K562 (cell line): ENCODE measurements around the gene AMBP. TPM values are rescaled to one million over a fixed set of nuclear protein-coding genes. Genes with fewer than 3 reads are reported as not detected.

ENCODE experiments used
- ATAC-seq: fragments of 200-7000 bp; cut with Tn5 transposase; 3 replicates; pipeline ENCODE4 v1.9.1; 2020; ENCODE audit warnings: moderate library complexity
- BruUV-seq: library from RNA; stranded (reverse); fragments of 400-500 nt; replicated peaks from 2 replicates; lab custom pipeline; 2021; lab: Mats Ljungman, UMichigan
- CTCF ChIA-PET: fragments of 300-600 bp; formaldehyde crosslinking; extraction: SDS; loops from one replicate; lab custom pipeline; 2021; ENCODE audit warnings: low intra/inter-chr PET ratio; lab: Yijun Ruan, JAX
- POLR2A ChIA-PET: fragments of 300-600, 350-650 bp; sonication (Branson Sonifier 250); formaldehyde crosslinking; extraction: SDS; loops from one replicate; lab custom pipeline; 2021; ENCODE audit warnings: antibody characterized with exemption, inconsistent platforms; lab: Yijun Ruan, JAX
- DNase-seq, 4 experiments: peaks; one replicate each; pipeline versions ENCODE4 v3.0.0 to v3.0.0-alpha.2; 2011 to 2018; ENCODE audit warnings: low spot score in 3 of 4, mixed read lengths in 3 of 4; ENCODE audit errors: extremely low read depth in 1 of 4
- FAIRE-seq: peaks from 2 replicates; lab custom pipeline; 2011; peaks lifted over from hg19 to GRCh38; lab: Jason Lieb, UNC
- H2AFZ ChIP-seq: 2 replicates; pipeline ENCODE4 v1.6.0; 2011; ENCODE audit warnings: low read depth, low read length, control low read depth, inconsistent platforms
- H3K27ac ChIP-seq: fragments of 200-600 bp; 3 replicates; pipeline ENCODE4 v1.8.0; 2011; ENCODE audit warnings: low read depth, mild to moderate bottlenecking, control low read depth, inconsistent platforms, low read length, moderate library complexity, mixed read lengths; ENCODE audit errors: extremely low read depth
- H3K27me3 ChIP-seq, 2 experiments: fragments of 300-600 bp in 1 of 2; 2 replicates in 1 of 2; 3 replicates in 1 of 2; pipeline versions ENCODE4 v1.6.0 to v1.8.0; 2011; ENCODE audit warnings: inconsistent platforms in 2 of 2, low read length in 2 of 2, mild to moderate bottlenecking in 1 of 2, mixed read lengths in 1 of 2, moderate library complexity in 1 of 2; ENCODE audit not compliant: control insufficient read depth in 2 of 2, insufficient read depth in 2 of 2
- H3K36me3 ChIP-seq: fragments of 300-600 bp; 3 replicates; pipeline ENCODE4 v1.8.0; 2011; ENCODE audit warnings: mild to moderate bottlenecking, low read length, inconsistent platforms; ENCODE audit not compliant: control insufficient read depth, insufficient read depth
- H3K4me1 ChIP-seq, 2 experiments: fragments of 200-600 bp in 1 of 2; replicated peaks in 1 of 2; 2 replicates in 1 of 2; 3 replicates in 1 of 2; pipeline versions ENCODE4 v1.5.1 to v1.8.0; 2011; ENCODE audit warnings: inconsistent platforms in 2 of 2, low read length in 2 of 2, mild to moderate bottlenecking in 1 of 2, mixed read lengths in 1 of 2, moderate library complexity in 1 of 2; ENCODE audit not compliant: control insufficient read depth in 2 of 2, insufficient read depth in 2 of 2
- H3K4me2 ChIP-seq: 2 replicates; pipeline ENCODE4 v1.6.1; 2011; ENCODE audit warnings: low read length, control low read depth, inconsistent platforms, mixed read lengths; ENCODE audit not compliant: insufficient read depth
- H3K4me3 ChIP-seq: fragments of 200-600 bp; sonication (generic), shearing (Covaris generic); 2 replicates; pipeline ENCODE4 v1.5.1; 2016; ENCODE audit warnings: control low read depth, inconsistent platforms
- H3K79me2 ChIP-seq: fragments of 200-600 bp; 3 replicates; pipeline ENCODE4 v1.8.0; 2011; ENCODE audit warnings: low read length, inconsistent platforms; ENCODE audit not compliant: control insufficient read depth, insufficient read depth
- H3K9ac ChIP-seq, 2 experiments: 2 replicates each; pipeline versions ENCODE4 v1.6.0 to v1.6.1; 2011; ENCODE audit warnings: low read depth in 2 of 2, low read length in 2 of 2, control low read depth in 1 of 2, inconsistent platforms in 1 of 2, mild to moderate bottlenecking in 1 of 2, mixed read lengths in 1 of 2; ENCODE audit not compliant: insufficient read depth in 1 of 2
- H3K9me1 ChIP-seq: one replicate; pipeline ENCODE4 v1.6.0; 2011; ENCODE audit warnings: inconsistent platforms, mild to moderate bottlenecking, low read length, moderate library complexity; ENCODE audit not compliant: control insufficient read depth, insufficient read depth
- H3K9me3 ChIP-seq: replicated peaks from 2 replicates; pipeline ENCODE4 v1.5.1; 2011; ENCODE audit warnings: low read depth, low read length, inconsistent platforms; ENCODE audit not compliant: control insufficient read depth, insufficient read depth
- H4K20me1 ChIP-seq: replicated peaks from 2 replicates; pipeline ENCODE4 v1.6.1; 2011; ENCODE audit warnings: low read length, inconsistent platforms, mixed read lengths; ENCODE audit not compliant: control insufficient read depth, insufficient read depth
- ASH1L ChIP-seq: fragments of 450-650 bp; IDR thresholded peaks from 2 replicates; pipeline ENCODE4 v1.6.1; 2018; ENCODE audit warnings: borderline replicate concordance, mild to moderate bottlenecking, low read depth; ENCODE audit not compliant: partially characterized antibody
- E2F8 ChIP-seq: fragments of 450-650 bp; IDR thresholded peaks from 2 replicates; pipeline ENCODE4 v1.7.1; 2018; ENCODE audit warnings: mild to moderate bottlenecking, low read depth; ENCODE audit not compliant: partially characterized antibody
- HOXB6 ChIP-seq: fragments of 250-450 bp; sonication (Bioruptor Pico); IDR thresholded peaks from 2 replicates; pipeline ENCODE4 v1.5.1; 2022; ENCODE audit warnings: mild to moderate bottlenecking, borderline replicate concordance
- NR2C1 ChIP-seq, 2 experiments: fragments of 450-650 bp; IDR thresholded peaks; 2 replicates each; pipeline ENCODE4 v1.6.1; 2017; ENCODE audit warnings: mild to moderate bottlenecking in 2 of 2, antibody characterized with exemption in 1 of 2, inconsistent platforms in 1 of 2, missing compliant biosample characterization in 1 of 2, missing genetic modification characterization in 1 of 2
- RBM14 ChIP-seq: fragments of 200-400 bp; formaldehyde crosslinking; IDR thresholded peaks from 2 replicates; pipeline ENCODE4 v1.6.1; 2018; ENCODE audit warnings: low read depth, mild to moderate bottlenecking, low read length, moderate library complexity, borderline replicate concordance; ENCODE audit not compliant: insufficient read depth
- RFX5 ChIP-seq: IDR thresholded peaks from 2 replicates; pipeline ENCODE4 v1.6.1; 2011; ENCODE audit warnings: low read depth, mild to moderate bottlenecking, improper control_type of control experiment, low read length
- SRSF1 ChIP-seq: fragments of 200-400 bp; formaldehyde crosslinking; IDR thresholded peaks from 2 replicates; pipeline ENCODE4 v1.6.1; 2017; ENCODE audit warnings: mild to moderate bottlenecking, low read depth, low read length, moderate library complexity
- ZBTB2 ChIP-seq: fragments of 450-650 bp; IDR thresholded peaks from 2 replicates; pipeline ENCODE4 v1.6.1; 2016; ENCODE audit warnings: antibody characterized with exemption
- ZNF232 ChIP-seq: sonication (generic); formaldehyde crosslinking; IDR thresholded peaks from 2 replicates; pipeline ENCODE4 v1.8.0; 2022; ENCODE audit warnings: mild to moderate bottlenecking, missing genetic modification reagents
- ZNF445 ChIP-seq: fragments of 250-450 bp; sonication (Bioruptor Pico); IDR thresholded peaks from 2 replicates; pipeline ENCODE4 v1.4.0; 2020; ENCODE audit warnings: low read depth, mild to moderate bottlenecking, moderate library complexity
- WGBS: fragments of 100-300 bp; shearing (Covaris generic); methylation state at CpG from one replicate; pipeline ENCODE4 v1.1.6; 2016; ENCODE audit warnings: low coverage, mixed read lengths; ENCODE audit not compliant: insufficient coverage; ENCODE audit errors: missing lambda C conversion rate; 5-methylcytosine and 5-hydroxymethylcytosine counted together
- in situ Hi-C: fragments of 300-500 bp; cut with MboI; formaldehyde crosslinking; loops from 4 replicates; pipeline ENCODE4 v1.15.0; 2018; ENCODE audit warnings: inconsistent platforms, mixed read lengths
- intact Hi-C: fragments of 100-400 bp; cut with micrococcal nuclease; formaldehyde crosslinking; loops from 2 replicates; pipeline ENCODE4 v1.14.2; 2022
- polyA plus RNA-seq, 8 experiments: library from polyadenylated mRNA; depleted of rRNA in 4 of 8; stranded (reverse) in 5 of 8; unstranded in 3 of 8; fragments of >200 nt; fragmentation: Nextera tagmentation in 2 of 8; fragmentation: Illumina TruSeq in 1 of 8; extraction: Ambion mirVana in 2 of 8; extraction: Trizol in 1 of 8; gene quantifications; 2 replicates each; pipeline versions ENCODE4 v1.2.1 to v1.2.3, GENCODE V29; 2011 to 2014; ENCODE audit warnings: inconsistent platforms in 1 of 8, missing spikeins in 1 of 8
- total RNA-seq, 7 experiments: library from RNA; depleted of rRNA in 6 of 7; stranded (reverse); fragments of >200 nt in 6 of 7; fragmentation: Illumina TruSeq in 2 of 7; extraction: Trizol in 2 of 7; gene quantifications; 2 replicates each; pipeline versions ENCODE4 v1.2.1 to v1.2.3, GENCODE V29; 2011 to 2021; ENCODE audit warnings: low replicate concordance in 1 of 7

The AMBP gene
- total and polyA plus RNA-seq, 9 of the 15 experiments (the other 6 are each of a cell fraction or from before 2014, with no cell fraction given) = 1.3 TPM; not detected in 8

- FAIRE-seq (no peak), ATAC-seq (no peak), DNase-seq (no peak)
- no peak overlapping the region for H3K4me2 ChIP-seq
- no peaks in the 10 kb centered on the region for H3K79me2 ChIP-seq
- H4K20me1 ChIP-seq = peaks cover 3% of the 10 kb centered on the region; the same call in 1 of the 2 replicates
- no peak overlapping the region; a peak in 1 of 4 replicates for H3K9ac ChIP-seq
- no peak overlapping the region for H2AFZ ChIP-seq
- intact Hi-C loops (no loop called here), in situ Hi-C loops (no loop called here)
- 18% methylated on average over 8 of the region's 8 CpGs for WGBS
- peaks cover 9% of the 10 kb centered on the region; the same call in 2 of the 3 replicates for H3K36me3 ChIP-seq
- H3K9me3 ChIP-seq = no peaks in the 10 kb centered on the region
- no peaks in the 10 kb centered on the region for H3K9me1 ChIP-seq
- no peak overlapping the region for H3K4me3 ChIP-seq
- H3K4me1 ChIP-seq = no peaks in the 10 kb centered on the region
- CTCF ChIA-PET = no interaction called here
- BruUV-seq = no TSS peak
- POLR2A ChIA-PET = no interaction called here
- H3K27me3 ChIP-seq = peaks cover 0 to 20% of the 10 kb centered on the region in 2 experiments; a peak in 2 of 5 replicates
- H3K27ac ChIP-seq = no peak overlapping the region
- TF ChIP-seq E2F8 (no peak), SRSF1 (no peak), ZNF445 (CRISPR knock-in tag) (no peak), ZBTB2 (no peak), RBM14 (no peak), RFX5 (no peak), ASH1L (no peak), HOXB6 (CRISPR knock-in tag) (no peak), ZNF232 (CRISPR knock-in tag) (no peak), NR2C1 (IDR thresholded peaks at IDR 0.05) (no peak), NR2C1 (tag; IDR thresholded peaks at IDR 0.05) (no peak)
Observed at GRCh38 chr9:114053246-114054005, 24.7 kb downstream of the AMBP start.
